Left lung (tissue), 10 donors: ENCODE results near the gene OPN1SW. TPM values are rescaled to one million over a fixed set of nuclear protein-coding genes. Genes with fewer than 3 reads are reported as not detected.

Source experiments
- ATAC-seq: fragments of 200-7000 bp; cut with Tn5 transposase; one replicate; pipeline ENCODE4 v1.9.1; 2020; ENCODE audit warnings: moderate library complexity
- DNase-seq, 4 donors: peaks; one replicate each; pipeline ENCODE4 v3.0.0-alpha.2; 2013 to 2020
- H3K27ac ChIP-seq, 2 donors: fragments of 200-600 bp; sonication (generic) in 1 of 2; one replicate each; pipeline versions ENCODE4 v1.5.0 to v1.8.0; 2020 to 2021
- H3K27me3 ChIP-seq, 2 donors: fragments of 200-600 bp; sonication (generic) in 1 of 2; one replicate each; pipeline versions ENCODE4 v1.5.0 to v1.8.0; 2020 to 2021
- H3K36me3 ChIP-seq, 2 donors: fragments of 200-600 bp; sonication (generic) in 1 of 2; one replicate each; pipeline versions ENCODE4 v1.5.0 to v1.8.0; 2020 to 2021
- H3K4me1 ChIP-seq, 2 donors: fragments of 200-600 bp; one replicate each; pipeline ENCODE4 v1.8.0; 2021
- H3K4me3 ChIP-seq, 2 donors: fragments of 200-600 bp; sonication (generic) in 1 of 2; one replicate each; pipeline versions ENCODE4 v1.5.0 to v1.8.0; 2020 to 2021; ENCODE audit warnings: mild to moderate bottlenecking in 1 of 2
- H3K9me3 ChIP-seq, 2 donors: fragments of 200-600 bp; sonication (generic) in 1 of 2; one replicate each; pipeline versions ENCODE4 v1.5.0 to v1.8.0; 2020 to 2021
- intact Hi-C, 2 donors: fragments of 100-400 bp; cut with DNase I; formaldehyde crosslinking; loops; one replicate each; pipeline versions ENCODE4 v1.11.2 to v1.14.2; 2022
- polyA plus RNA-seq, 6 donors: library from polyadenylated mRNA; unstranded; fragments of 120-200 nt; gene quantifications; one replicate each; pipeline ENCODE4 v1.2.1, GENCODE V29; 2013; ENCODE audit not compliant: insufficient read length in 6 of 6
- total RNA-seq, 2 donors: library from RNA; stranded (reverse); fragmentation: NEBNext Ultra II Directional; extraction: Animal tissue kit (Norgen Biotek cat#: 25700); gene quantifications; one replicate each; pipeline ENCODE4 v1.2.1, GENCODE V29; 2021
- TF ChIP-seq, protein P1 (sequence below), 2 donors: fragments of 200-600 bp; sonication (generic) in 1 of 2; IDR thresholded peaks; one replicate each; pipeline versions ENCODE4 v1.5.0 to v1.8.0; 2021; ENCODE audit warnings: antibody characterized with exemption in 2 of 2
- donor health status: DM: no; HTN: yes; CAD: no.
- donor health status: DM: no; HTN: no; CAD: no.

The OPN1SW gene
- total and polyA plus RNA-seq, 8 donors, result 1.2 to 2.3 (median 1.7) TPM; not detected in 2

DNA sequence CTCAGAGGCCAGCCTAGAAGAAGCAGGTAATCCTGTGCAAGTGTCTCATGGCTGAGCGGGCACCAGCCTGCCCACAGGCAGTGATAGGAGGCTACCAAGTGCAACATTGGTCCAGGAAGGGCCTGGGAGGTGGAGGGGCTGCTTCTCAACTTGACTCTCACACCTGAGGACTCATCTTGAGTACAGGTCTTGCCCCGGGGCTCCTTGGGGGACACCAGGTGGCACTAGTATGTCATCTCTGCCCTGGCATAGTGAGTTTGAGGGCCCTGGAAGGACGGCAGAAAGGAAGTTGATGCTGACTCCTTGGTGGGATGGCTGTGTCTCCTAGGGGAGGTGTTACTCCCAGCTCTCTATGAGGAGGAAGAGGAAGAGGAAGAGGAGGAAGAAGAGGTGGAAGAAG lies 18.4 kb upstream of the OPN1SW start:
- H3K4me3 ChIP-seq, result no peak overlapping the region
- H3K27me3 ChIP-seq, result peaks cover 0 to 48% of the 10 kb centered on the region in 2 donors
- DNase-seq (no peak), ATAC-seq (no peak)
- no peak overlapping the region for H3K27ac ChIP-seq
- peaks cover 0 to 18% of the 10 kb centered on the region in 2 donors for H3K4me1 ChIP-seq
- no peaks in the 10 kb centered on the region for H3K36me3 ChIP-seq
- H3K9me3 ChIP-seq, result no peaks in the 10 kb centered on the region
- intact Hi-C loops, result no loop called here
- TF ChIP-seq, protein P1, sequence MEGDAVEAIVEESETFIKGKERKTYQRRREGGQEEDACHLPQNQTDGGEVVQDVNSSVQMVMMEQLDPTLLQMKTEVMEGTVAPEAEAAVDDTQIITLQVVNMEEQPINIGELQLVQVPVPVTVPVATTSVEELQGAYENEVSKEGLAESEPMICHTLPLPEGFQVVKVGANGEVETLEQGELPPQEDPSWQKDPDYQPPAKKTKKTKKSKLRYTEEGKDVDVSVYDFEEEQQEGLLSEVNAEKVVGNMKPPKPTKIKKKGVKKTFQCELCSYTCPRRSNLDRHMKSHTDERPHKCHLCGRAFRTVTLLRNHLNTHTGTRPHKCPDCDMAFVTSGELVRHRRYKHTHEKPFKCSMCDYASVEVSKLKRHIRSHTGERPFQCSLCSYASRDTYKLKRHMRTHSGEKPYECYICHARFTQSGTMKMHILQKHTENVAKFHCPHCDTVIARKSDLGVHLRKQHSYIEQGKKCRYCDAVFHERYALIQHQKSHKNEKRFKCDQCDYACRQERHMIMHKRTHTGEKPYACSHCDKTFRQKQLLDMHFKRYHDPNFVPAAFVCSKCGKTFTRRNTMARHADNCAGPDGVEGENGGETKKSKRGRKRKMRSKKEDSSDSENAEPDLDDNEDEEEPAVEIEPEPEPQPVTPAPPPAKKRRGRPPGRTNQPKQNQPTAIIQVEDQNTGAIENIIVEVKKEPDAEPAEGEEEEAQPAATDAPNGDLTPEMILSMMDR (IDR thresholded peaks at IDR 0.05), result no peak

DNA sequence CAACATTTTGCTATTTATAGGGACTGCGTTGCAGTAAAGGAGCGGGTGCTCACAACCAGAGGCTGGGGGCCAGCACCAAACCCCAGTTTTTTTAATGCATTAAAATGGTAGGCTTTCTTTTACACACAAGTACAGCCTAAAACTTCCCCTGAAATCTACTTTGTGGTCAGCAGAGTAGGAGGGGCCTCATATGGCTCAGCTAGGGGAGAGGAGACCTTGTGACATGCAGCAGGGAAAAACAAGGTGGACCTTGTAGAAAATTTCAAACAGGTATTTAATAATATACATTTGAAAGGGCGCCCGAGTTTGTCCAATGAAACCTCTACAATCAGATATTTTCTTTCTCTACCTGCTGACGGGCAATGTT lies 17.6 kb upstream of the OPN1SW start:
- TF ChIP-seq, protein P1 (IDR thresholded peaks at IDR 0.05), result no peak

DNA sequence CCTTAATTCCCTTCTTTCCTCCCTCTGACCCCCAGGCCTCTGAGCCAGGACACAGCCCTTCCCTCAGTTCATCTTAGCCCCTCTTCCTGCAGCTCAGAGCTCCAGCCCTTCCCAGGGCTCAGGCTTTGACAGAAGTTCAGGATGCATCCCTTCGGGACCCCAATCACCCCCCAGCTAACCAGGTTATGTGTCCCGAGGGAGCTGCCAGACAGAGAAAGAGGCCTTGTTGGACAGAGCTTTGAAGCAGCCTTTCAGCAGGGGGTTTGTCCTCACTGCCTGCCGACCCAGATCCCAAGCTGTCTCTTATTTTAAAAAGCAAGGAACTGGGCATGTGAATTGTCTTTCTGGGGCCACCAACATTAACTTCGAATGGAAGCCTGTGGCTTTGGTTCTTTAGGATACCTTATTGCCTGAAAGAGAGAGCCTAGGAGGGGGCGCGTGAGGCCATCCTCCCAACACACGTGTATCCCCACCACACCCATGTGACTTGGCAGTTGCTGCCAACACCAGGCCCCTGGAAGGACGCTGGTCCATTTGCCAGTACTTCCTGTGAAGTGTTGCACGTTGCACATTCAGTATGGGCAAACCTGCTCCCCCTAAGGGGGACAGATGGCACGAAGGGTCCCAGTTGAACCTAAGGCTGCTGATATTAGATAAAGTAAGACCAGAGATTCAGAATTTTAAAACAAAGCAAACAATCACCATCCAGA lies 17.0 kb upstream of the OPN1SW start:
- H3K27me3 ChIP-seq, result peaks cover 0 to 49% of the 10 kb centered on the region in 2 donors
- H3K4me1 ChIP-seq, result peaks cover 0 to 18% of the 10 kb centered on the region in 2 donors
- TF ChIP-seq, protein P1 (IDR thresholded peaks at IDR 0.05), result no peak
- no peak overlapping the region for H3K4me3 ChIP-seq
- no peak for DNase-seq
- H3K27ac ChIP-seq, result no peak overlapping the region
- no peak for ATAC-seq
- intact Hi-C loops, result no loop called here
- H3K36me3 ChIP-seq, result no peaks in the 10 kb centered on the region
- H3K9me3 ChIP-seq, result no peaks in the 10 kb centered on the region

More for the DNA sequence above, 17.6 kb upstream of the OPN1SW start:
- Histone ChIP-seq H3K36me3 (no peaks in the 10 kb centered on the region), H3K4me1 (peaks cover 0 to 18% of the 10 kb centered on the region in 2 donors), H3K27ac (no peak overlapping the region), H3K9me3 (no peaks in the 10 kb centered on the region), H3K27me3 (peaks cover 0 to 49% of the 10 kb centered on the region in 2 donors), H3K4me3 (no peak overlapping the region)
- ATAC-seq (no peak), DNase-seq (no peak)
- intact Hi-C loops, result no loop called here

- peaks cover 0 to 18% of the 10 kb centered on the region in 2 donors for H3K4me1 ChIP-seq
These were observed 16.4 kb upstream of the OPN1SW start for GRCh38 chr7:128791972-128792327.

More at GRCh38 chr7:128791972-128792327, 16.4 kb upstream of the OPN1SW start:
- Histone ChIP-seq H3K27me3 (peaks cover 0 to 49% of the 10 kb centered on the region in 2 donors), H3K27ac (no peak overlapping the region), H3K9me3 (no peaks in the 10 kb centered on the region), H3K36me3 (no peaks in the 10 kb centered on the region), H3K4me3 (peak overlapping the region; percentile 57 to 67)
- intact Hi-C loops, result no loop called here
- DNase-seq, result no peak
- ATAC-seq, result peak; percentile 4
- TF ChIP-seq, protein P1 (IDR thresholded peaks at IDR 0.05), result no peak
